Uterus (tissue), 4 donors: Measurements from ENCODE around the gene OAT. TPM values are rescaled to one million over a fixed set of nuclear protein-coding genes. Genes with fewer than 3 reads are reported as not detected.

Experiments used
- DNase-seq, 2 donors: peaks; one replicate each; pipeline ENCODE4 v3.0.0-alpha.2; 2019 to 2020
- H3K27ac ChIP-seq, 2 donors: fragments of 200-600 bp; sonication (generic); 1 replicate in 1 of 2; 2 replicates in 1 of 2; pipeline ENCODE4 v1.5.1; 2016 to 2018
- H3K27me3 ChIP-seq, 2 donors: fragments of 200-600 bp; sonication (generic); one replicate each; pipeline ENCODE4 v1.5.1; 2018 to 2019; ENCODE audit warnings: control low read depth in 1 of 2
- H3K36me3 ChIP-seq, 2 donors: fragments of 200-600 bp; sonication (generic); one replicate each; pipeline ENCODE4 v1.5.1; 2019; ENCODE audit warnings: control low read depth in 1 of 2
- H3K4me1 ChIP-seq, 2 donors: fragments of 200-600 bp; sonication (generic); one replicate each; pipeline ENCODE4 v1.5.1; 2018 to 2019; ENCODE audit warnings: control low read depth in 1 of 2
- H3K4me3 ChIP-seq, 2 donors: fragments of 200-600 bp; sonication (generic); 1 replicate in 1 of 2; 2 replicates in 1 of 2; pipeline ENCODE4 v1.5.1; 2018 to 2019; ENCODE audit warnings: mild to moderate bottlenecking in 1 of 2
- H3K9me3 ChIP-seq, 2 donors: fragments of 200-600 bp; sonication (generic); one replicate each; pipeline ENCODE4 v1.5.1; 2019; ENCODE audit warnings: control low read depth in 1 of 2
- POLR2A ChIP-seq, 2 donors: fragments of 450-650 bp; IDR thresholded peaks; one replicate each; pipeline ENCODE4 v1.6.1; 2016; ENCODE audit warnings: antibody characterized with exemption in 2 of 2, mild to moderate bottlenecking in 1 of 2, moderate library complexity in 1 of 2
- intact Hi-C: fragments of 100-400 bp; cut with DNase I; formaldehyde crosslinking; loops from one replicate; pipeline ENCODE4 v1.15.1; 2023; ENCODE audit warnings: low total_unique reads
- total RNA-seq, 4 donors: library from RNA; depleted of rRNA in 3 of 4; stranded (reverse); fragments of >200 nt in 3 of 4; gene quantifications; one replicate each; pipeline versions ENCODE4 v1.1.0 to v1.2.4, GENCODE V29; 2014 to 2023
- TF ChIP-seq, protein P1 (sequence below), 4 experiments: fragments of 200-600 bp in 2 of 4; fragments of 450-650 bp in 2 of 4; sonication (generic) in 2 of 4; IDR thresholded peaks; one replicate each; pipeline ENCODE4 v1.5.1; 2016 to 2019; ENCODE audit warnings: antibody characterized with exemption in 4 of 4, mild to moderate bottlenecking in 2 of 4, moderate library complexity in 1 of 4
- donor health status: DM: yes; HTN: yes; CAD: no.

The OAT gene
- total RNA-seq, 4 donors from 2014 or later: 75.3 to 175 (median 97.6) TPM

DNA sequence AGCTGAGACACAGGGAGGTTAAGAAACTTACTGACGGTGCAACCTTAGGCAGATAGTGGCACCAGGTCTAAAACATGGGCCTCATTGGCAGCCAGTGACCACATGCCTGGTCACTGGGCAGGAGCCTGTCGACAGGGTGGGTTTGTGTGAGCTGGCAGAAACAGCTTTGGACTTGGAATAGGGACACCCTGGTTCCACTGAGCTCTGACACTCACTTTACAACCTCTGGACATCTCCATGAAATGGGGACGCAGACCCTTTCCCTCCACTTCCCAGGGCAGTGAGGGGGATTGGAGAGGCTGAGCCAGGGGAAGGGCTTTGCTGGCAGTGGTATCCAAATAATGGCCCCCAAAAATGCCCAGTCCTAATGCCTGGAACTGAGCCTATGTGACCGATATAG is 49.7 kb downstream of the OAT start:
- H3K27ac ChIP-seq: no peak overlapping the region
- H3K4me3 ChIP-seq: no peak overlapping the region
- intact Hi-C loops: no loop called here
- no peaks in the 10 kb centered on the region for H3K9me3 ChIP-seq
- no peak for DNase-seq
- no peaks in the 10 kb centered on the region for H3K4me1 ChIP-seq
- no peaks in the 10 kb centered on the region for H3K36me3 ChIP-seq
- no peaks in the 10 kb centered on the region for H3K27me3 ChIP-seq
- TF ChIP-seq, protein P1, sequence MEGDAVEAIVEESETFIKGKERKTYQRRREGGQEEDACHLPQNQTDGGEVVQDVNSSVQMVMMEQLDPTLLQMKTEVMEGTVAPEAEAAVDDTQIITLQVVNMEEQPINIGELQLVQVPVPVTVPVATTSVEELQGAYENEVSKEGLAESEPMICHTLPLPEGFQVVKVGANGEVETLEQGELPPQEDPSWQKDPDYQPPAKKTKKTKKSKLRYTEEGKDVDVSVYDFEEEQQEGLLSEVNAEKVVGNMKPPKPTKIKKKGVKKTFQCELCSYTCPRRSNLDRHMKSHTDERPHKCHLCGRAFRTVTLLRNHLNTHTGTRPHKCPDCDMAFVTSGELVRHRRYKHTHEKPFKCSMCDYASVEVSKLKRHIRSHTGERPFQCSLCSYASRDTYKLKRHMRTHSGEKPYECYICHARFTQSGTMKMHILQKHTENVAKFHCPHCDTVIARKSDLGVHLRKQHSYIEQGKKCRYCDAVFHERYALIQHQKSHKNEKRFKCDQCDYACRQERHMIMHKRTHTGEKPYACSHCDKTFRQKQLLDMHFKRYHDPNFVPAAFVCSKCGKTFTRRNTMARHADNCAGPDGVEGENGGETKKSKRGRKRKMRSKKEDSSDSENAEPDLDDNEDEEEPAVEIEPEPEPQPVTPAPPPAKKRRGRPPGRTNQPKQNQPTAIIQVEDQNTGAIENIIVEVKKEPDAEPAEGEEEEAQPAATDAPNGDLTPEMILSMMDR (IDR thresholded peaks at IDR 0.05): no peak
- no peak for TF ChIP-seq POLR2A (IDR thresholded peaks at IDR 0.05)

DNA sequence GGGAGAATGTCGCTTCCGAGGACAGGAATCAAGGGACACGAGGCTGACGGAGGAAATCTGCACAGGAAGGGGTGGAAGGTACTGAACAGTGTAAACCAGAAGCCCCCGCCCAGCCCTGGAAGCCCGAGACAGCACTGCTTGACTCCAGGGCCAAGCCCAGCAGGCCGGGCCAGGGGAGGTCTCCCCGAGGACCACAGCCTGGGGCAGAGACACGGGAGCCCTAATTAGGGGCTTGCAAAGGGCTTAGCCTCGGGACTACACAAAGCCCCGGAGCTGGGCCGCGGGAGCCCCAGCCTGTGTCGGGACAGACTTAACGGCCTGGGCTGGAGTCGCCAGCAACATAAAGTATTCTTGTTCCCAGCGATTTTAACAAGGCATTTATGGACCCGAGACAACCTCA is 50.8 kb downstream of the OAT start:
- Histone ChIP-seq H3K4me1 (no peaks in the 10 kb centered on the region), H3K9me3 (no peaks in the 10 kb centered on the region), H3K27ac (no peak overlapping the region), H3K4me3 (no peak overlapping the region), H3K36me3 (no peaks in the 10 kb centered on the region), H3K27me3 (no peaks in the 10 kb centered on the region)
- no peak for DNase-seq
- intact Hi-C loops: no loop called here
- TF ChIP-seq, protein P1 (IDR thresholded peaks at IDR 0.05): no peak
- TF ChIP-seq POLR2A (IDR thresholded peaks at IDR 0.05): no peak

DNA sequence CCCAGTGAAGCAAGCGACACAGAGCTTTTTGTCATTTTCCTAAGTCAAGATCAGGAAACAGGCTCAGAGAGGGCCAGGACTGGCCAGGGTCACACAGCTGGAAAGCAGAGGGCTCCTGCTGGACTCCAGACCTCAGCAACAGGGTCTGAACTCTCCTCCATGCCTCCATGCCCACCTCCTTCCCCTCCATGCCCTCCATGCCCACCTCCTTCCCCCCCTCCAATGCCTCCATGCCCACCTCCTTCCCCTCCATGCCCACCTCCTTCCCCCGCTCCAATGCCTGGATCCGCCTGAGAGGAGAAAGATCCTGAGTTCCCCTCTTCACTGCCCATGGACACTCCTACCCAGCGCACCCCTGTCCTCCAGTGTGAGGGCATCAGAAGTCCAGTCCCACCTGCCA is 51.3 kb downstream of the OAT start:
- DNase-seq: no peak
- TF ChIP-seq, protein P1 (IDR thresholded peaks at IDR 0.05): no peak
- TF ChIP-seq POLR2A (IDR thresholded peaks at IDR 0.05): no peak
- Histone ChIP-seq H3K4me3 (no peak overlapping the region), H3K27me3 (no peaks in the 10 kb centered on the region), H3K36me3 (no peaks in the 10 kb centered on the region), H3K9me3 (no peaks in the 10 kb centered on the region), H3K27ac (no peak overlapping the region), H3K4me1 (no peaks in the 10 kb centered on the region)
- intact Hi-C loops: no loop called here

DNA sequence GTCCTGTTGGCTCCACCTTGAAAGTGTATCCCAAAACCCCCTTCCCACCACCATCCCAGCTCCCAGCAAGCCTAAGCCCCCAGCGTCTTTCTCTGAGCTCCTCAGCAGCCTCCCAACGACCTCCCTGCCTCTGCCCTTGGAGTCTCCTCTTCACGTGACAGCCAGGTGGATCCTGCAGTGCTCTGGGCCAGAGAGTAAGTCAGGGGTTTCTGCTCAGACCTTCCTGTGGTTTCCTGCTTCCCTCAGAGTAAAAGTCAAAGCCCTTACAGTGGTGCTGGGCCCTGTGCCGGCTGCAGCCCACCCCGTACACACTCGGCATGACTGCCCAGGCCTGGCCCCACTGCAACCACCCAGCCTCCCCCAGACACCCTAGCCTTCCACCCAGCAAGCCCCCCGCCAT is 51.9 kb downstream of the OAT start:
- Histone ChIP-seq H3K4me1 (no peaks in the 10 kb centered on the region), H3K27ac (no peak overlapping the region), H3K4me3 (no peak overlapping the region), H3K36me3 (no peaks in the 10 kb centered on the region), H3K9me3 (no peaks in the 10 kb centered on the region), H3K27me3 (no peaks in the 10 kb centered on the region)
- TF ChIP-seq POLR2A (IDR thresholded peaks at IDR 0.05): no peak
- TF ChIP-seq, protein P1 (IDR thresholded peaks at IDR 0.05): no peak
- intact Hi-C loops: no loop called here
- no peak for DNase-seq

DNA sequence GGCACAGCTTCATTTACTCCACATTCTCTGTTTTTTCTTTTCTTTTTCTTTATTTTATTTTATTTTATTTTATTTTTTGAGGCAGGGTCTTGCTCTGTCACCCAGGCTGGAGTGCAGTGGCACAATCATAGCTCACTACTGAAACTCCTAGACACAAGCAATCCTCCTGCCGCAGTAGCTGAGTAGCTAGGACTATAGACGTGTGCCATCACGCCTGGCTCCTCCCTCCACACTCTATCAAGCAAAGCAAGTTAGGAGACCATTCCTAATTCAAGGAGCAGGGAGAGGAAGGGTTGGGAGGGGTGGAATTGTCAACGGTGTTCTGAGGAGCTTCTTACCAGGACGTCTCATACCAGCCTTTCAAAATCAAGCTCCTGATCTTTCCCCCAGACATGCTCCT is 52.4 kb downstream of the OAT start:
- intact Hi-C loops: no loop called here
- TF ChIP-seq POLR2A (IDR thresholded peaks at IDR 0.05): no peak
- TF ChIP-seq, protein P1 (IDR thresholded peaks at IDR 0.05): no peak
- H3K4me1 ChIP-seq: no peaks in the 10 kb centered on the region
- no peaks in the 10 kb centered on the region for H3K9me3 ChIP-seq
- no peaks in the 10 kb centered on the region for H3K27me3 ChIP-seq
- no peak overlapping the region for H3K27ac ChIP-seq
- H3K4me3 ChIP-seq: no peak overlapping the region
- no peak for DNase-seq
- H3K36me3 ChIP-seq: no peaks in the 10 kb centered on the region
